Measurements from ENCODE around the gene TOX3.

- no peak for TF ChIP-seq EZH2 (IDR thresholded peaks at IDR 0.05; ENCODE audit: borderline replicate concordance, low read length)
- TF ChIP-seq, protein P1, sequence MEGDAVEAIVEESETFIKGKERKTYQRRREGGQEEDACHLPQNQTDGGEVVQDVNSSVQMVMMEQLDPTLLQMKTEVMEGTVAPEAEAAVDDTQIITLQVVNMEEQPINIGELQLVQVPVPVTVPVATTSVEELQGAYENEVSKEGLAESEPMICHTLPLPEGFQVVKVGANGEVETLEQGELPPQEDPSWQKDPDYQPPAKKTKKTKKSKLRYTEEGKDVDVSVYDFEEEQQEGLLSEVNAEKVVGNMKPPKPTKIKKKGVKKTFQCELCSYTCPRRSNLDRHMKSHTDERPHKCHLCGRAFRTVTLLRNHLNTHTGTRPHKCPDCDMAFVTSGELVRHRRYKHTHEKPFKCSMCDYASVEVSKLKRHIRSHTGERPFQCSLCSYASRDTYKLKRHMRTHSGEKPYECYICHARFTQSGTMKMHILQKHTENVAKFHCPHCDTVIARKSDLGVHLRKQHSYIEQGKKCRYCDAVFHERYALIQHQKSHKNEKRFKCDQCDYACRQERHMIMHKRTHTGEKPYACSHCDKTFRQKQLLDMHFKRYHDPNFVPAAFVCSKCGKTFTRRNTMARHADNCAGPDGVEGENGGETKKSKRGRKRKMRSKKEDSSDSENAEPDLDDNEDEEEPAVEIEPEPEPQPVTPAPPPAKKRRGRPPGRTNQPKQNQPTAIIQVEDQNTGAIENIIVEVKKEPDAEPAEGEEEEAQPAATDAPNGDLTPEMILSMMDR (IDR thresholded peaks at IDR 0.05; ENCODE audit: low read length), result no peak
Measured at GRCh38 chr16:52389045-52389444, 157.9 kb downstream of the TOX3 start.

Data from OCI-LY1 (cell line).